ENCODE data around the gene CDK14.

GRCh38 chr7:90584378-90584777 is 11.7 kb upstream of the CDK14 start:
- no peak for TF ChIP-seq ZBTB7A (IDR thresholded peaks at IDR 0.05; ENCODE audit: low read depth)
- no peak for TF ChIP-seq CEBPB (IDR thresholded peaks at IDR 0.05)
- no peak for TF ChIP-seq TCF12 (IDR thresholded peaks at IDR 0.05; ENCODE audit: low read depth)
- TF ChIP-seq EP300 (IDR thresholded peaks at IDR 0.05; ENCODE audit: borderline replicate concordance), result no peak
- TF ChIP-seq FOXM1 (IDR thresholded peaks at IDR 0.05; ENCODE audit: borderline replicate concordance, low read depth), result no peak
